NCI-H2029 treated with DMSO at 0.1 percent for 48 hours (cell line): ENCODE measurements around the gene COL7A1.

Experiments
- DNase-seq: peaks from one replicate; lab custom pipeline; 2025; lab: John Stamatoyannopoulos, UW

COL7A1 gene

GRCh38 chr3:48619541-48620524 lies 24.7 kb upstream of the COL7A1 start:
- DNase-seq = no peak

DNA sequence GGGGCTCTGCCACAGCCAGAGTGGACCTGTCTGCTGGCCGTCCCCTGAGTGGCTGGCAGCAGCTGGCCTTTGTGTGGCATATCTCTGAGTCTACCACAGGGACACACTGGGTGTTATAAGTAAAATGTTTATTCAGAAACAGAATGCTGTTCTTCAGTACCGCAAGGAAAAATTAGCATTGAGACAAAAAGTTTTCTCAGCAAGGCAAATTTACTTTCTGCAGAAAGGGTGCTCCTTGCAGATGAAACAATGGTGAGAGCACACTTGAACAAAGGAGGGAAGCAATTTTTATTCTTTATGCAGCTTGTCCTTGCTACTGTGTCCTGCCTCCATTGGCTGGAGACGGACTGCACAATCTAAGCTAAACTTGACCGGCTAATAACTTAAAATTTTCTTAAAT lies 22.4 kb upstream of the COL7A1 start:
- DNase-seq = no peak

DNA sequence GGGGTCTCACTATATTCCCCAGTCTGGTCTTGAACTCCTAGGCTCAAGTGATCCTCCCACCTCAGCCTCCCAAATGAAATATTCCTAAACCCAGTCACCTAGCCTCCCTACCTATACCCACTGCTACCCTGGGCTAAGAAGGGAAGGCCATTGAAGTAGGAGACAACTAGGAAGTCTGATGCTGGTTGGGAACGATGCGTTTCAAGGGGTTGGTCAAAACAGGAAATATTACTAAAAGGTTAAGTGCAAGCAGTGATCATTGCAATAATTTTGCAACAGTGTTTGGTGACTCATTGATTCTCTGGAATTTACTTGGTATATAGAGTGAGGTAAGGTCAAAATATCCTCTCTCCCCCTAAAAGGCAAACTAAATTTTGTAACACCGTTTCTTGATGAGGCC lies 18.9 kb upstream of the COL7A1 start:
- DNase-seq = no peak

DNA sequence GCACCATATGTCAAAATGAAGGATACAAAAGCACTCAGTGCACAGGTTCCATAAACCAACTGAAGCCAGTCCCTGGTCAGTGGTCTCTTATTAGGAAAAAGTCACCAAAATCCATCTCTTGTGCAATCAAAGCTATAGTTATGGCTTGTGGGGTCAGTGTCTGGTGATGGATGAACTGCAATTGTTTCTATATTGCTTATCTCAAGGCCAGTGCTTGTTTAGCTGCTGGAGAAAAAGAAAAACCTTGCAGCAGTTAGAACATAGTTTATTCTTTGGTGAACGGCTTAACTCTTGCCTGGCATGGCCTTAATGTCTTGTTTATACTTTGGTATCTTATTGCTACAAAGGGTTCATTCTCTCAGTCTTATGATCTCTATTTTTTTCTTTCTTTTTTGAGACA lies 17.2 kb upstream of the COL7A1 start:
- DNase-seq = no peak

- peak; percentile 70 for DNase-seq
Observed at GRCh38 chr3:48609088-48610005, 14.2 kb upstream of the COL7A1 start, which contains the start of gene UQCRC1. Gene UQCRC1 (minus strand): TSS chr3:48609646. CDS start chr3:48609620, 26 bp downstream.

DNA sequence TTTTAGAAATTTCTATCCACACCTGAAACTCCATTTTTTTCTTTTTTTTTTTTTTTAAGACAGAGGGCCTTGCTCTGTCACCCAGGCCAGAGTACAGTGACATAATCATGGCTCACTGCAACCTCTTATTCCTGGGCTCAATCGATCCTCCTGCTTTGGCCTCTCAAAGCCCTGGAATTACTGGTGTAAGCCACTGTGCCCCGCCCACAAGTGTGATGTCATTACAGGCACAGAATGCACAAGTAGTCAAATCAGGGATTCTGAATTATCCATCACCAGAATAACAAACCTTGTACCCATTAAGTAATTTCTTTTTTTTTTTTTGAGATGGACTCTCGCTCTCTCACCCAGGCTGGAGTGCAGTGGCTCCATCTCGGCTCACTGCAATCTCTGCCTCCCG lies 12.4 kb upstream of the COL7A1 start:
- DNase-seq = no peak

- no peak for DNase-seq
Observed at GRCh38 chr3:48601622-48601994, 6.5 kb upstream of the COL7A1 start.

- DNase-seq = no peak
Observed at GRCh38 chr3:48600711-48601621, 5.8 kb upstream of the COL7A1 start.

GRCh38 chr3:48599509-48600285 lies 4.6 kb upstream of the COL7A1 start:
- DNase-seq = no peak

- no peak for DNase-seq
Observed at GRCh38 chr3:48599077-48599501, 4.0 kb upstream of the COL7A1 start.

DNA sequence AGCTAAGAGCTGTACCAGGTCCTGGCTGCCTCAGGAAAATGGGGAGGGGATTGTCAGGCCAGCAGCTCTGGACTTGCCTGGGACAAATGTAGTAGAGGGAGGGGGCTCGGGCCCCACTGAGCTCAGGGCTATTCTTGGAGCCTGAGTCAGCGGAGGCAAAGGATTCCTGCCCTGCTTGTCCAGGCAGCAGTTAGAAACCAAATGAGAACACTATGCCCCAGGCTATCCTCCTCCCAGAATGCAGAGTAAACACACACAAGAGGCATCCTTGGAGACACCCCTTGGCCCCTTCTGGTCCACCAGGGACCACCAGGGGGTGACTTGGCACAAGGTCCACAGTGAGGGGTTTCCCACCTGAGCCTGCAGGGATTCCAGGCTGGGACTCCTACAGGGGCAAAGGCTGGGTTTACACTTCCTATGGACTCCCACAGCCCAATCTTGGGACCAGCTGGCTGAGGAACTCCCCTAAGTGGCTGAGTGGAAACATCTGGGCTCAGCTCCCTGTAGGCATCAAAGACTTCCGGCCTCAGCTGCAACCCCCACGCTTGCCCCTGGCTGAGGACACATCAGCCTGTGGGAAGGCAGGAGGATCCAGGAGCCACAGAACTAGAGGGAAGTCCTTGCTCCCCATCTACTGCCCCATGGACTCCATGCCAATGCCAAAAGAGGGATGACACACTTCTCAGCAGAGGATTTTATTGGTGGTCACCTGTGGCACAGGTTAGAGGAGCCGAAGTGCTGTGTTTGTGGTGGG lies 3.4 kb upstream of the COL7A1 start:
- no peak for DNase-seq

DNA sequence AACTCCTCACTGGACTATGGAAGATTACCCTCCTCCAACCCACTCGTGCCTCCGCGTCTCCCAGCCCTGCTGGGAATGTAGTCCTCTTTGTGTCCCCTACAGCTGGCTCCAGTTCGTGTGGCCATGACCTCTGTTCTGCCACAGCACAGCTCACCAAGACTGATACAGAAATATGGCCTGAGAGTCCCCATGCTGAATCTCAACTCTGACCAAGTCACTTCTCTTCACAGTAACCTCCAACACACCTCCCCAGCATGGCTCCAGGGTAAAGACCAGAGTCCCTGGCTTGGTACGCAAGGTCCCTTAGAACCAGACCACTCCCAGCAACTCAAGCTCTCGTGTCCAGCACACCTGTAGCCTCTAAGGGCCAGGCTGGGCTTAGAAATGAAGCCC lies 2.3 kb upstream of the COL7A1 start:
- no peak for DNase-seq

GRCh38 chr3:48596676-48597407 lies 1.7 kb upstream of the COL7A1 start:
- no peak for DNase-seq

DNA sequence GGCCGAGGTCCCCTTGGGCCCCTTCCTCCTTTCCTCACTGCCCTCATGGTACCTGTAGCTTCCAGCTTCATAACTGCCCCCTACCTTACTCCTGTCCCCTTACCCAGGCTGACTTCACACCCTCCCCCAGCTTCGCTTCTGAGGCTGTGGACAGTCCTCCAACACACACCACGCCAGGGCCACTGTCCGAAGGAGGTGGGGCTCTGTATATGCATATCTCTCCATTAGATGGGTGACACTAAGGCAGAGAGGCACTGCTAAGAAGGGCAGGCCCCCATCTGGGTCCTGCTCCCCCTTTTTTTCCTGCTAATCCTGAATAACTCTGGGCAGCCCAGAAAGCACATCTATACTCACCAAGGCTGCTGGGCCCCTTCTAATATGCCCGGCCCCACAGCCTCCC lies 1.0 kb upstream of the COL7A1 start:
- no peak for DNase-seq

DNA sequence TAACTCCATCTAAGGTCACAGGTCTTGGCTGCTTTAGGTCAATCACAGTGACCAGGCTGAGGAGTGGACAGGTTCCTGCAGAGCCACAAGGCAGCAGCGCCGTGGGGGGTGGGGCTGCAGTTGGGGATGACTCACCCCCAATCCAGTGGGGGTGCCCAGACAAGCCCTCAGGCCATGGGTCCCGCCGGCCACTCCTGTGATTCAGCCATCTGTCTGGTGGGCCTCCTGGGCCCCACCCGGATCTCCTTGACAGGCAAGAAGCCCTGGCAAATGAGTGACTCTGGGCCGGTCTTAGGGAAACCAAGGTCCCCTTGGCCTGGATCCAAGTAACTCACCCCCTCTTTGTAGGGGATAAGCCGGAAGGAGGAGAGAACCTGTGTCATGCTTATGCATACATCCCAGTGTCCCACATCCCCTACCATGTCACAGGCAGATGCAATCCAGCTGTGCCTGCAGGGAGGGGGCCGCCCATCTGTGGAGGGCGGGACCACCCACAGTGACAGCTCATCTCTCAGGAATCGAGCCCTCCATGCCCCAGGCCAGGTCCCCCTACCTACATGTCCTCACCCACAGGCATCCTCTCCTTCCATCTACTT lies 495 bp upstream of the COL7A1 start:
- no peak for DNase-seq

DNA sequence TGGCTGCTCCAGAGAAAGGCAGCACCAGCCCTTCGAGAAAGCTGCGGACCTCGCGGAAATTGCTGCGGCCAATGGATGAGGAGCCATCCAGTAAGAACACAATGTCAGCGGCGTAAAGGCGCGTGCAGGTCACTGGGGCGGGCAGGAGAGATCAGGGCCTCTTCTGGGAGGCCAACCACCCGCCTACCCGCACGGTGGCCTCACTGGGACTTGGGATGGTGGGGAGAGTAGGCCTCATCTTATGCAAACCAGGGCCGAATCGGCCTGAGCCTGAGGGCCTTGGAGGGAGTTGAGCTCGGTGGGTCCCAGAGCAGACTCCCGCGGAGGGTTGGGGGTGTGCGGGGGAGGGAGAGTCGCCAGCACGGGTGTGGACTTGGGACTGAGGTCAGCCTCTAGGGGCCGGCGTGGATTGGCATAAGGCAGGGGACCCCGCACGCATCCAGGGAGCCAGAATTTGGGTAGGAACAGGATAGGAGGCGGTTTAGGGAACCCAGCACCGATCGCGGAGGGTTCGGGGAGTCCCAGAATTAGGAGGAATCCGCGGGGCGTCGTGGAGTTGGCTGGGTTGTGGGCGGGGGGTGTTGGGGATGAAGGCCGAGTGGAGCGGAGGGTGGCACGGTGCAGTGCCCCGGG lies 596 bp downstream of the COL7A1 start:
- DNase-seq = no peak

DNA sequence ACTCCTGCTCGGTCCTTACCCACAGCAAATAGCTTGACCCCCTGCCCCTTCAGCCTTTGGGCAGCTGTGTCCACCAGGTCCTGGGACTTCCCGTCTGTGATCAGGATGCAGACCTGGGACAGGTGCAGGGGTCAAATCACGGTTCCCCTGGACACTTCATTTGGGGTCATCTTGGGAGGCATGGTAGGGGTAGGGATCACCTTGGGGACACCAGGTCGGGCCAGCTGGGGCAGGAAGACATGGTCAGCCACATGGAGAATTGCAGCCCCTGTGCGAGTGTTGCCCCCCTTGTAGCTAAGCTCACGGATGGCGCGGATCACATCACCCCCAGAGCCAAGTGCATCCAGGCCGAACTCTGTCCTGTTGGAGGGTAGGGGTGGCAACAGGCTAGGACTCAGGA lies 1.8 kb downstream of the COL7A1 start:
- no peak for DNase-seq

DNA sequence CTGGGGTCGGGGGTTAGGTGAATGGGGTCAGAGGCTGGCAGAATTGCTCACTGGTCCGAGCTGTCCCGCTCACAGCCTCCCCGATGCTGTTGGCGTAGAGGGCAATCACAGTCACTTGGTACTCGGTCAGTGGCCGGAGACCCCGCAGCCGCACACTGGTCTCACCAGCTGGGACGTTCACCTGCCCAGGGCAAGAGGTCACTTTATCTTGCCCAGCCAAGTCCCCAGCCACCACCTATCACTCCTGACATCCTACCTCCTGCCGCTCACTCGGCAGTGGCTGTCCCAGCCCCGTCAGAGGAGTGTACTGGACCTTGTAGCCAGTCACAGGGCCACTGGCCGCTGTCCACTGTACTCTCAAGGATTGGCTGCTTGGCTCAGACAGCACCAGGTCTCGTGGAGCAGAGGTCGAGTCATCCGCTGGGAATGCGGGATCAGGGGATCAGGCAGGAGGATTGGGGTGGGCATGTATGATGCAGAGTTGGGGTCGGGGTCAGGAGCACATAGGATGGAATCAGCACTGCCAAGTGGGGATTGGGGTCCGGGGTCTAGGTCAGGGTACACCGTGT lies 2.5 kb downstream of the COL7A1 start:
- DNase-seq = no peak
